ENCODE measurements around the gene CHTF18.

DNA sequence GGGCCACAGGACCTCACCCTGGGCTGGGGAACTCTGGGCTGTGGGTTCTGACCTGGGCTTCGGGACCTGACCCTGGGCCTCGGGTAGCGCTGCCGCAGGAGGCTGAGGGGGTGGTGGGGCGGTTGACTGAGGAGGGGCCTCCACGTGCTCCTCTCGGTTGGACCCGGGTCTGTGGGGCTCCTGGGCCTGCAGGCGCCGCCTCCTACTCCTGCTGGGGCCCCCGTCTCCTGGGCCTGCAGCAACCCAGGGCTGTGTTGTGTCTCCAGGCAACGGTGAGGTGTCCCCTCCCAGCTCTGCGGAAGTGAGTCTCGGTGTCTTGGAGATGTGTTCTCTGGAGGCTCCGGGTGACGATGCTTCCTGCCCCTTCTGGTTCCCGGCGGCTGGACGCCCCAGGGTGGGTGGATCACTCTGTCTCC, 53.6 kb downstream of the CHTF18 start:
- TF ChIP-seq, protein P1, sequence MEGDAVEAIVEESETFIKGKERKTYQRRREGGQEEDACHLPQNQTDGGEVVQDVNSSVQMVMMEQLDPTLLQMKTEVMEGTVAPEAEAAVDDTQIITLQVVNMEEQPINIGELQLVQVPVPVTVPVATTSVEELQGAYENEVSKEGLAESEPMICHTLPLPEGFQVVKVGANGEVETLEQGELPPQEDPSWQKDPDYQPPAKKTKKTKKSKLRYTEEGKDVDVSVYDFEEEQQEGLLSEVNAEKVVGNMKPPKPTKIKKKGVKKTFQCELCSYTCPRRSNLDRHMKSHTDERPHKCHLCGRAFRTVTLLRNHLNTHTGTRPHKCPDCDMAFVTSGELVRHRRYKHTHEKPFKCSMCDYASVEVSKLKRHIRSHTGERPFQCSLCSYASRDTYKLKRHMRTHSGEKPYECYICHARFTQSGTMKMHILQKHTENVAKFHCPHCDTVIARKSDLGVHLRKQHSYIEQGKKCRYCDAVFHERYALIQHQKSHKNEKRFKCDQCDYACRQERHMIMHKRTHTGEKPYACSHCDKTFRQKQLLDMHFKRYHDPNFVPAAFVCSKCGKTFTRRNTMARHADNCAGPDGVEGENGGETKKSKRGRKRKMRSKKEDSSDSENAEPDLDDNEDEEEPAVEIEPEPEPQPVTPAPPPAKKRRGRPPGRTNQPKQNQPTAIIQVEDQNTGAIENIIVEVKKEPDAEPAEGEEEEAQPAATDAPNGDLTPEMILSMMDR (IDR thresholded peaks at IDR 0.05), result no peak
- TF ChIP-seq POLR2A (IDR thresholded peaks at IDR 0.05), result no peak
